GM18498 (cell line): ENCODE results near the gene KCNMA1.

ENCODE experiments used
- ATAC-seq: cut with Tn5 transposase; IDR thresholded peaks from one replicate; pipeline ENCODE4 v1.9.1; 2021; ENCODE audit warnings: mild to moderate bottlenecking, moderate library complexity; ENCODE audit not compliant: unreplicated experiment

KCNMA1 gene

DNA sequence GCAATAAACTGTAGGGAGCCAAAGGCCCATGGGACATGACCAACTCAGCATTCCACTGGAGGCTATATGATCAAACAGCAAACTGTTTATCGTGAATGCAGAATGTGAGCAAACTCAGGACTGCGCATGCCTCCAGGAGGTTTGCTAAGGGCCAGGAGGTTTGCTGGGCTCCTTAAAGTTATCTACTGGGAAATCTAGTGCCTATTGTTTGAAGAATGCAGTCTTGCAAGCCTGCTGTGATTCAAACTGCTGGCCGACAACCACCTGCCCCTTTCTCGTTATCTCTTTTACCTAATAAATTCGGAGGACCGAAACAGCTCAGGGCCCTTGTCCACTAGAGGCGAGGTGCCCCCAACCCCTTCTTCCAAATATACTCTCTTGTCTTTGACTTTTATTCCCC lies 404.1 kb downstream of the KCNMA1 start:
- no peak for ATAC-seq

DNA sequence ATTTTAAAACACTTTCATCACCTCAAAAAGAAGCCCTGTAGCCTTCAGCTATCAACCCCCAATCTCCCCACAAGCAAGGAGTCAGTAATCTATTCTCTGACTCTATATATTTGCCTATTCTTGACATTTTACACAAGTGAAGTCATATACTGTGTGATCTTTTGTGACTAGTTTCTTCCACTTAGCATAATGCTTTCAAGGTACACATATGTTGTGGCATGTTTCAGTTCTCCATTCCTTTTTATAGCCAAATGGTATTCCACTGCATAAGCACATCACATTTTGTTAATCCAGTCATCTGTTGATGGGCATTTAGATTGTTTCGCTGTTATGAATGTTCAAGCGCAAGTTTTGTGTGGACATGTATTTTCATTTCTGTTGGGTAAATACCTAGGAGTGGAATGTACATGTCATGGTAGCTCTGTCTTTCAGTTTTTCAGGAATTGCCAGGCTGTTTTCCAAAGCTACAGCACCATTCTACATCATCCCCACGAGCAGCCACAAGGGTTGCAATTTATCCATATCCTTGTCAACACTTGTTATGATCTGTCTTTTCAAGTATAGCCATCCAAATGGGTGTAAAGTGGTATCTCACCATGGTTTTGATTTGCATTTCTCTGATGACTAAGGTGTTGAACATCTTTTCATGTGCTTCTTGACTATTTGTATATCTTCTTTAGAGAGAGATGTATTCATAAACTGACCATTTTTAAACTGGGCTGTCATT lies 405.6 kb downstream of the KCNMA1 start:
- ATAC-seq: no peak

DNA sequence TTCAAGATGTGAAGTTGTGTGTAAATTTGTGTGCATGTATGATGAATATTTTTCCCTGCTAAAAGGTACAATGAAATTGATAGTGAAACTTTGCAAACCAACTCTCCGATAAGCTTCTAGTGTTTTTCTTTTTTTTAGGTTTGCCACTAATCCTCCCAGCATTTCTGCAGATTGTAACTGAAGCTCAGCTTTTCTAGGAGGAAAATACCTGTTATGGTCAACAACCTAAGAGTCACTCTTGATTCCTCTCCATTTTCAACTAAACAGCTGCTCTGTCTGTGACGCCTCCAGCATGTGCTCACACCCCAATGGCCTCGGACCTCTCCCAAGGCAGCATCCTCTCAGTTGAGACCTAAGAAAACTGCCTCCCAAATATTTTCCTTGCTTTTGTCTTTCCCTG lies 406.2 kb downstream of the KCNMA1 start:
- ATAC-seq: no peak

DNA sequence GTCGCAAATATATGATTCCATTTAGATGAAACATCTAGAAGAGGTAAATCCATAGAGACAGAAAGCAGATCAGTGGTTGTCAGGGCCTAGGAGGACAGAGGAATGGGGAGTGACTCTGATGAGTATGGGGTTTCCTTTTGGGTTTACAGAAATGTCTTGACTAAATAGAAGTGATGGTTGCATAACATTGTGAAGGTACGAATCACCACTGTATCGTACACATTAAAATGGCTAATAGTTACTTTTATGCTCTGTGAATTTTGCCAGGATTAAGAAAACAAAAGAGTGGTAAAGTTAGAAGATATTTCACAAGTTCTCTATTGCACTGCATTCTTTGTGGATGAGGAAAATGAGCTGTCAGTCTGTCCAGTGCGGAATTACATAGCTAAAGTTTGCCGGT lies 407.4 kb downstream of the KCNMA1 start:
- ATAC-seq: no peak

DNA sequence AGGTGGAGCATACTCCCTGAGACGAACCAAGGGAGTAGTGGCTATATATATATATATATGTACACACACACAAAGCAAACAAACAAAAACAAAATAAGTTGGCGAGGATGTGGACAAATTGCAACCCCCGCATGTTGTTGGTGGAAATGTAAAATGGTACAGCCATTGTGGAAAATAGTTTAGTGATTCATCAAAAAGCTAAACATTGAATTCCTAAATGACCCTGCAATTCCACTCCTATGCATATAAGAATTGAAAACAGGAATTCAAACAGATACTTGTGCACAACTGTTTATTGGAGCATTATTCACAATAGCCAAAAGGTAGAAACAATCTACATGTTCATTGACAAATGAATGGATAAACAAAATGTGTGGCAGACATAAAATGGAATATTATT lies 407.9 kb downstream of the KCNMA1 start:
- ATAC-seq: no peak

DNA sequence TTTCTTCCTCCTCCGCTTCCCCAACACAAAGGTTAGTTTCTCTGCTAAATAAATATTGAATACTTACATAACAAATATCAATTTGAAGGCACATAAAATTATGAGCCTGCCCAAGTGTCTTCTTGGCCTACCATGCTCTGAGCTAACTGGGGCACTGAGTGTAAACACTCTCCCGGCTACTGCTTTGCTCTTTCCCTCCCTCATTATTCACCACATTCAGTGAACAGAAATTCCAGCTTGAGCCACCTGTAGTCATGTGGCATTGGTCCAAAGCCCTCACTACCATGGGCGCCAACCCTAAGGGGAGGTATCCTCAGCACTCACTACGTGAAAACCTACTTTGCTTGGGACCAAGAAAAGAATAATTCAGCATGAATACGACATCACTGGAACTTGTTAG lies 409.0 kb downstream of the KCNMA1 start:
- ATAC-seq: no peak

DNA sequence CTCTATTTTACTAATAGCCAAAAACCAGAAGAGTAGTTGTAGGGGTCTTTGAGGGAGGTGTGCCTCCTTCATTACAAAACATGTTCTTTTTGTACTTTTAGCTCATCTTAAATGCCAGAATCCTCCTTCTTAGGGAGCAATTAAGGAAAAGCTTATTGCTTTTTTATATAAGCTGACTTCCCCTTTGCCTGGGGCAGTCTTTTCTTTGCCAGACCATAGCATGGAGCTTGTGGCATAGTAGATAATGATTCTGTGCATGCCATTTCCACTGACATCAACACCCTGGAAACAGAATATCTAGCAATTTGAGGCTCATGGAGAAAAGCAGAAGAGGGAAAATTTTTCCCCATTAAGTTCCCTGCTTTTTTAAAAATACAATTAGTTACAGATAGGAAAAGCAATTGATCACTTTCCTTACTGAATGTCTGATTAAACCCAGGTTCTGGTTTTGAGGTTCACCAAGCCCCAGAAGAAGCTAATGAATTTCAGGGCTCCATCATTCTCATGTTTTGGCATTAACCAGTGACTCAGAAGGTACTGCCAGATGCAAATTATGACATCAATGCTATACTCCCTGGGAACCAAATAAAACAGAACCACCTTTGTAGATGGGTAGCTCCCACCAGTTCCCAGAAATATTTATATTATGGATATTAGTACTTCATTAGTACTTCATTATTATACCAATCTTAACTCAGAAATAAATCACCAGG lies 410.6 kb downstream of the KCNMA1 start:
- ATAC-seq: no peak

DNA sequence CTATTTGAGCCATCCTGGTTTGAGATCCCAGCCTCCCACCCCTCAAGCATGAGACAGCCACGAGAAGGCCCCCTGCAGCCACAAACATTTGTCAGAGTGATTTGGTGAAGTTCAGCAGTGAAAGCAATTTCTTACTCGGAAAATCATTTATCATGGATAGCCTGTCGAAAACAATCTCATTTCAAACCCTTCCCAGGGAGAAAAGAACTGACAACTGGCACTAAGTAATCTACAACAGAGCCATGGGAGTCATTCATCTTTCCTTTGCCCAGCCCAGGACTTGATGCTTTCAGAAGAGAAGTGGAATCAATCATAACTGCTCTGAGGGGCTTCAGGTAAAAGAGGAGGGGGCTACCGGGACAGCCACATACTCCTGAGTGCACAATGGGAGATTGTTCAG lies 411.2 kb downstream of the KCNMA1 start:
- ATAC-seq: no peak

DNA sequence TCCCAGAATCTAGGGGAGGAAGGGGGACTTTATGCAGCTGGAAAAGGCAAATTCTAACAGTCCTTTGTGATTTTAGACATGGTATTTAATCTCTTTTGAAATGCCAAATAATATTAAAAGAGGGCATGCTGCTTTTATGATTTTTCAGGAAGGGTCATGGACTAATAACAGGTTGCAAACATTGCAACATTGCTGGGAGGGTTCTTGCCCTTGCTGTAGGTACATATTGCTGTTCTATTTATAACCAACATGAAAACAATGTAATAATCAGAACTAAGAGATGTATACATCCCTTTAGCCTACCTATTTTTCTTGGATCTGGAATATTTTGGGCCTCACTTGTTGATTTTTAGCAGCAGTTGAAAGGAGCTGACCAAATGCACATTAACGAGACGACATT lies 411.6 kb downstream of the KCNMA1 start:
- ATAC-seq: no peak

DNA sequence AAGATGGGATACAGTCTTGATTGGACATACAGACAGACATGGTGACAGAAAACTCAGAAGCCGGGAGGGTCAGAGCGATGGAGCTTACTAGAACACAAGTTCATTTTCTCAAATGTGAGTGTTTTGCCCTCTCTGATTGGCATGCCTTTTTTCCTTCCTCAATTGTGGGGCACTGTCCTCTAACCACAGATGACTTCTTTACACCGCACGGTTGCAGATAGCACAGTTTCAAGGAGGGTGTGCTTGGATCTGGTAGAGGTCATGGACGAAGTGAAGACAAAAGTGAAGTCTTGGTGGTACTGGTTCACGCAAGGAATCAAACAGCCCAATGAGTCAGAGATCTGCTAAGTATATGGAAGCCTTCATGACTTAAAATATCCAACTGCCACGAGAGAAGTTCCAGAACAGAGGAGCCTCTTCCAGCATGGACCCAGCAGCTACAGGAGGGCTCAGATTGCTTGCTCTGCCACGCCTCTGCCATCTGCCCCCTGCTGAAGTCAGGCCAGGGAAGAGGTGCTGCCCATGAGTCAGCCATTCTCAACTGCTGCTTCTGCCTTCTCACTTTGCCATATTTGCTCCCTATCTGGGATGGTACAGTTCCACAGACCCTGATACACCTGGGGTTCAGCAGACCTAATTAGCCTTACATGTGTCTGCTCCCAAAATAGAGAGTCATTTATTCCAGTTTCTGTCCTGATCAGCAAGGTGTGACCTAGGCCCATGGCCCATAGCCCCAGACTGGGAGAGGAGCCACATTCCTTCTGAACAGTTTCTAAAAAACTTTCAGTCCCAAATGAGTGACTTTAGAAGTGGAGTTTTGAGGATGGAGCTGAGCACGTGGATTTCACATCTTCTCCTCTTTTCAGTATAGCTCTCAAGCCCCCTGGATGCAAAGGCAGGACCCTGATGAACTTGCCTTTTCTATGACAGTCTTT lies 413.8 kb downstream of the KCNMA1 start:
- no peak for ATAC-seq

DNA sequence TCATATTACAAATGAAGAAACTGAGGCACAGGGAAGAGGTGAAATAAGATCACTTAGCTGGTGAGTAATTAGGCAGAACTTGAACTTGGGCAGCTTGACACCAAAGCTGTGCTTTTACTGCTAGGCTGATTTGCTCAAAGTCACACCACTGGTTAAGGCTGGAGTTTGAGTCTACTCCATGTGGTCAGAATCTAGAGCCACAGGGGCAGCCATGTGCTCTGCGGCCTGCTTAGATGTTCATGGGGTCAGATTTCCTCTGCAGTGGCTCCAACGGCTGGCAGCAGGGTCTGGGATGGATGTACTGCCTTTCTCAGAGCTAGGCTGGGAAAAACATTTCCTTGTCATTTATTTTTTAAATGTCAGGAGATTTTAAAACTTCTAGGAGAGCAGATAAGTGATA lies 417.5 kb downstream of the KCNMA1 start:
- no peak for ATAC-seq

DNA sequence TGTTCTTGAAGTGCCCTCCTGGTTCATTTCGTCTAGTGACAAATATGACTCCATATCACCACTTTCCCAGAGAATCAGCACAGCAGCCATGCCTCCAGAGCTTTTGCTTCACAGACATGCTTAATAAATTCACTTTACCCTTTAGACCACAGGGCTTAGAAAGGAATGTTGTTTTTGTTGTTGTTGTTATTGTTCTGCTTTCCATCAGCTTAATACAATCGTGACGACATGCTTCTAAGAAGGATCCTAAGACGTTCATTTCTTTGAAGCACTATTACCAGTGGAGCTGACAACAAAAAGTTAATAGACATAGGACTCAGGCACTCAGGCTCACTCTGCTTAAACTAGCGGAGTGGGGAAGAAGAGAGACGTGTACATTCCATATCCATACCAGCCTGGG lies 418.6 kb downstream of the KCNMA1 start:
- ATAC-seq: no peak

DNA sequence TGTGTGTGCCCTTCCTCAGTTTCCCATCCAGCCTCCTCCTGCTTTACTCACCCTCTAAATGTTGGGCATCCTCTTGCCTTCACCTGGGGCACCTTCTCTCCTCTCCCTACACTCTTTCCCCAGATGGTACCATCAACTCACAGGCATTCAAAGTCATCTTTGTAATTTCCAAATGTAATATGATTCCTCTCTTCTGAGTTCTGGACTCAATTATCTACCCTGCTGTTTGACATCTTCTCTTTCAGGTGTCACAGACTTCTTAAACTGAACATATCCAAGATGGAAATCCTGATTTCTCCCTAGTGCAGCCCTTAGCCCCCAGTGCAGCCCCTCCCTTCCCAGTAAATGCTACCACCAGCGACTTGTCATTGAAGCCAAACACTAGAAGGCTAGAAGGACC lies 422.8 kb downstream of the KCNMA1 start:
- no peak for ATAC-seq

DNA sequence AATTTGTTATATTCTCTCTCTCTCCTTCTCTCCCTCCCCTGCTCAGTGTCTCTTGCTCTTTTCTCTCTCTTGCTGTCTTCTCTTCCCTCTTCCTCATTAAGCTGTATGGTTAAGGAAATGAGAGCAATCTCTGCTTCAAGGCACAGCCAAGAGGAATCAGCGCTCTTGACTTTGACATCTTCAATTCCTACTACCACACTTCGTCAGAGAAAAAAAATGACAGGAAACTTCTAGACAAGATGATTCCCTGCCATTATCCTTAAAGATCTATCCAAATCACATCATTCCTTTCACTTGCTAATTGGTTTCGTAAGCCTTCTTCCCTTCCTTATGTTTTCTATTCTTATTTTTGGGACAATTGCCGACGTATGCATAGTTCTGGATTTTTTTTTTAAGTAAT lies 425.0 kb downstream of the KCNMA1 start:
- ATAC-seq: no peak

DNA sequence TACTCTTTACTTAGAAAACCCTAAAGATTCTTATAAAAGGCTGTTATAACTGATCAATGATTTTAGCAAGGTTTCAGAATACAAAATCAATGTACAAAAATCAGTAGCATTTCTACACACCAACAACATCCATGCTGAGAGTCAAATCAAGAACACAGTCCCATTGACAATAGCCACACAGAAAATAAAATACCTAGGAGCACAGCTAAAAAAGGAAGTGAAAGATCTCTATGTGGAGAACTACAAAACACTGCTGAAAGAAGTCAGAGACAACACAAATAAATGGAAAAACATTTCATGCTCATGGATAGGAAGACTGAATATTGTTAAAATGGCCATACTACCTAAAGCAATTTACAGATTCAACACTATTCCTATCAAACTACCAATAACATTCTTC lies 427.0 kb downstream of the KCNMA1 start:
- ATAC-seq: no peak

DNA sequence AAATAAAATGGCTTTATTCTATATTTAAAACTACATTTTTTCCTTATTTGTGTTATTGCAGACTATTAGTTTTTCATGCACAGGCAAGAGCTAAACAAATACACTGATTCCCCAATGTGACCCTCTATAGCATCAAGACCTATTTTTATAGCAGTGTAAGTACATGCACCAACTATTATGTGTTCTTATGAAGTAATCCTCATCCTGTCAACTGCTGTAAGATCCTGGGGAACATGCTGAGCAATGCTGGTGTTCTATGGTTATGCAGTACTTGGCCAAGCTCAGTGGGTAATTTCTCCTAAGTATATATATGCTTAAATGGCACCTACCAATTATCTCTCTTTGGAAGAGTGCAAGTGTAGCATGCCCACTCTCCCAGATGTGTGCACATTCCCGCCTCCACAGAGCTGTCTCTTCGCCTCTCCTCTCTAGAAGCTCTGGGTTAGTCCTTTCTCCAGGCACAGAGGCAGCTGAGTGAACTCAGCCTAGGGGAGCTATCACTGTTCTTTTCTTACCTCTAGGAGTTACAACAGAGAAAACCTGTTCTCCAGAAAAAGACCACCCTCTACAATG lies 428.8 kb downstream of the KCNMA1 start:
- ATAC-seq: no peak

DNA sequence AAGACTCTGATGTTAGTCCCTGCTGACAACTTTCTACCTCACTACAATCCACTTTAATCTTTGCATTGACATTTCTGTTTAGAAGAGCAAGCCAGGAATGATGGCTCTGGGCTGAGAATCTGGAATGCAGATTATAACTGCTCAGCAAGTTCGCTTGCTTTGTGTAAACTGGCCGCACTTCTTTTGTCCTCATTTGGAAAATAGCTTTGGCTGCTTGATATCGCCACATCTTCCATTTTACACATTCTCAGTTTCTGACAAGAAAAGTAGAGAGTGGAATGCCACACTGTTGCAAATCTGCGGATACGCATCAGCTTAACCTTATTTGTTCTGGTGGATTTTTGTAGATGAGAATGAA lies 429.8 kb downstream of the KCNMA1 start:
- ATAC-seq: no peak

DNA sequence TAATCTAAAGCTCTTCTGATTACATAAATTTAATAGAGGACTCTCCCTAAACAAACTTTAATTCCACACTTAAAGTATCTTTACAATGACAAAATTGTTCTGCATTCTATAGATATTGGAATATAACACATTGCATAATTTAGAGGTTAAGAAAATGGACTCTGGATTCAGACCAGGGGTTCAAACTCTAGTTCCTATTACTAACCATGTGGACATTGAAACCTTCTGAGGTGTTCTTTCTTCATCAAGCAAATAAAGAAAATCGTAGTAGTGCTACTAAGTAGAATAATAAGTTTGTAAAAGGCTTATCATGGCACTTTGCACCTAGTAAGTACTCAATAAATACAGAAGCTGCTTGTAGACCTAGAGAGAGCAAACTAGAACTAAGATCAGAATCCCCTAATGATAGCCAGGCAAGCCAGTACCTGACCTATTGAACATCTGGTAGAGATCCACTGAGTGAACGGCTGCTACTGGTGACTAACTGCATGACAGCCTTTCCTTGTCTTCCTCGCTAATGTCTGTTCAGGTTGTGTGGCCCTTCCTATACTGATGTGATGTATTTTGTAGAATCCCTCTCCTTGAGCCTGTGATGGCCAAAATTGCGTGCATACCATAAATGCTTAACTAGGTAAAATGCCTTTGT lies 430.3 kb downstream of the KCNMA1 start:
- no peak for ATAC-seq

DNA sequence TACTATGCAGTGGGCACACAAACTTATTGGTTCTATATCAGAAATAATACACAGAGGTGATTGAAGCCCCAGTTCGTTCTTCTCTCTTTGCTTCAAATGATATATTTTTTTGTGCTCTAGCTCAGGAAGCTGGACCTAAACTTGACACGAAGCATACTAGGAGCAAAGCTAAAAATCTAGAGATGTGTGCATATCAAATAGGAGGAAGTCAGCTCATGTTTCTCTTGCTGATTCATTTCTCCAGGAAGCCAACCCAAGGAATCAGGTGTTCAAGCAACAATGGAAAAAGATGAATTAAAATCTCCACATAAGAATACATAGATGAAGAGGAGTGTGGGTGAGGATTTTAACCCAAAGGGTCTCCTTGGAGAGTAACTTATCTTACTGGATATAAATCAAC lies 432.5 kb downstream of the KCNMA1 start:
- no peak for ATAC-seq

DNA sequence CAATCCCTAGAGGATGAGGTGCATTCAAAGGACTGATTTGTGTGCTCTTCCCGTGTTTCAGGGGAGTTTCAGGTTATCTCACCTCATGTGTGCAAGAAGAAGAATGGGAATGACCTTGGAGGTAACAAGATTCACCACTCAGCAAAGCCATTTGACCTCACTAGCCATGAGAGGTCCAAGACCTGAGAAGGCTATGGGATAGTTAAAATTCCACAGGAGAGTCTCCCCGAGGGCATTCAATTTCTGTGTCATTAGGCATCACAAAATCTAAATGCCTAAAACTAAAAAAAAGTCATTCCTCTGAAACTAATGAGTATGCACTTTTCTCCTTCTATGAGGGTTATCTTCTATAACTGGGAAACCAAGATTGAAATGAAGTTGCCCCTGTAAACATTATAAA lies 433.4 kb downstream of the KCNMA1 start:
- no peak for ATAC-seq

DNA sequence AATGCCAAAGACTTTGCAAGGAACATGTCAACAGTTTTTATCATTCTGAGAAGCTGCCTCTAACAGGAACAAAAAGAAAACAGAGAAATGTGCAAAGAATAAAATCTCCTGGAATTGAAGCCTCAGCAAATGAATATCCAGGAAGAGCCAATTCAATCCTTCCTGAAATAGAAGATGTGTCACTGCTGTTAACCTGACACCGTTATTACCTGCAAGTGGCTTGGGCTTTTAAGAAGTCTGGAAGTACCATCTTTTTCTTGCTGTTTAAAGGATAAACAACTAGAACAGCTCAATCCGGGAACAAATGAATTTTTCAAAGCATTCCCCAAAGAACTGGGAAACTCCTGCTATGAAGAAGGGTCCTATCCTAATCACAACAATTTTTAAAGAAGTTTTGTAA lies 434.8 kb downstream of the KCNMA1 start:
- ATAC-seq: no peak
